ENCODE results near the gene COBL.
"Not testable (repeated sequence)": the region's sequence is repeated elsewhere in the genome, so short reads cannot be mapped to it uniquely, and the experiment has no call there.

COBL gene

DNA sequence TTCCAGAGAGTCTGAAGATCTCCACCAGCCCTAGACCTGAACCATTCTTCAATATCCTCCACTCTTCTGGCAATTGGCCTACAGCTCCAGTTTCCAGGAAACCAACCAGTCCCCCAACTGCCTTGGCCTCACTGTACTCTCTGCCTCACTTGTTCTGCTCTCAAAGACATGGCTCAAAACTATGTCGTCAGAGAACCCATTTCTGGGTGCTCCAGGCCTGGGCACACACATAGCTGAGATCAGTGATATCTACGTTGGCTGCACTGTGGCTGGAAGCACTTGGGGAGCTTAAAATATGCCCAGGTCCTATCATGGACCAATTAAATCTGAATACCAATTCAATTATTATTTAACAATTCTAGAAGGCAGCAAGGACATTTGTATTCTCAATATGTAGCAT, 93.1 kb downstream of the COBL start:
- DNase-seq (ENCODE audit: insufficient read length), result no peak
- TF ChIP-seq POLR2A (IDR thresholded peaks at IDR 0.05; ENCODE audit: low read depth, low read length), result no peak
- no peak for TF ChIP-seq TAF1 (IDR thresholded peaks at IDR 0.05; ENCODE audit: borderline replicate concordance, low read depth, low read length)
- TF ChIP-seq POLR2AphosphoS5 (IDR thresholded peaks at IDR 0.05; ENCODE audit: low read depth, low read length), result no peak
- no peak for FAIRE-seq

DNA sequence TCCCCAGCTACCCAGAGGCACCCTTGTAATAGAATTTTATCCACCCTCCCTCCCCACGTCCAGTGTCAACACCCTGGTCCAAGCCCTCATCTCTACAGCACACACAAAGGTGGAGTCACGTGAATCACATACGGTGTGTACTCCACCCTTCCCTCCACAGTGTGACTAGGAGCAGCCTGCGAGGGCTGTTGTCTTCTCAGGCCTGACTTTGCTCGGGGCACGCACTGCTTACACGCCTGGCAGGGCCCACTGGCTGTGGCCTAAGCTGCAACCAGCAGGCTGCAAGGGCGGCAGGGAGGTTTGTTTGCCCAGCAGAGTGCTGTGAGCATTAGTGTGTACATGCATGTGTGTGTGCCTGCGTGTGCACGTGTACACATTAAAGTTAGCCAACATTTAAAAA, 93.7 kb downstream of the COBL start:
- DNase-seq (ENCODE audit: insufficient read length) (no peak), FAIRE-seq (no peak)
- no peak for TF ChIP-seq POLR2AphosphoS5 (IDR thresholded peaks at IDR 0.05; ENCODE audit: low read depth, low read length)
- TF ChIP-seq POLR2A (IDR thresholded peaks at IDR 0.05; ENCODE audit: low read depth, low read length), result no peak
- no peak for TF ChIP-seq TAF1 (IDR thresholded peaks at IDR 0.05; ENCODE audit: borderline replicate concordance, low read depth, low read length)

DNA sequence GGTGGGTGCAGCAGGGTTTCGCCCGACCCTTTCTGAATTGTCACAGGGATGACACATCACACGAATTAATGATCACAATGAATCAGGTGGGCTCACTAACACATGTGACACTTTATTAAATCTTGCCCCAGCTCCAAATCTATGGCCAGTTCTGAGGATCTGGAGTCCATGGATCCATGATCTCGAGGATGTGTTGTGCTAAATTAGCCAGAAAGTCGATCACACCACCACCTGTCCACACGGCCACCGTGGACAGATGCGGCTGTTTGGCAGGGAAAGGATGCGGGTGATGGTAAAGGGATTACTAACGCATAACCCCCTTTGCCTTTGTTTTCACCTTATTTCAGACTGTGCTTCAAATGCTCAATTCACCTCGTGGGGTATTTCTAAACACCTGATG, 96.4 kb downstream of the COBL start:
- TF ChIP-seq TAF1 (IDR thresholded peaks at IDR 0.05; ENCODE audit: borderline replicate concordance, low read depth, low read length) (no peak), POLR2A (IDR thresholded peaks at IDR 0.05; ENCODE audit: low read depth, low read length) (no peak), POLR2AphosphoS5 (IDR thresholded peaks at IDR 0.05; ENCODE audit: low read depth, low read length) (no peak)
- no peak for FAIRE-seq
- DNase-seq (ENCODE audit: insufficient read length), result no peak

DNA sequence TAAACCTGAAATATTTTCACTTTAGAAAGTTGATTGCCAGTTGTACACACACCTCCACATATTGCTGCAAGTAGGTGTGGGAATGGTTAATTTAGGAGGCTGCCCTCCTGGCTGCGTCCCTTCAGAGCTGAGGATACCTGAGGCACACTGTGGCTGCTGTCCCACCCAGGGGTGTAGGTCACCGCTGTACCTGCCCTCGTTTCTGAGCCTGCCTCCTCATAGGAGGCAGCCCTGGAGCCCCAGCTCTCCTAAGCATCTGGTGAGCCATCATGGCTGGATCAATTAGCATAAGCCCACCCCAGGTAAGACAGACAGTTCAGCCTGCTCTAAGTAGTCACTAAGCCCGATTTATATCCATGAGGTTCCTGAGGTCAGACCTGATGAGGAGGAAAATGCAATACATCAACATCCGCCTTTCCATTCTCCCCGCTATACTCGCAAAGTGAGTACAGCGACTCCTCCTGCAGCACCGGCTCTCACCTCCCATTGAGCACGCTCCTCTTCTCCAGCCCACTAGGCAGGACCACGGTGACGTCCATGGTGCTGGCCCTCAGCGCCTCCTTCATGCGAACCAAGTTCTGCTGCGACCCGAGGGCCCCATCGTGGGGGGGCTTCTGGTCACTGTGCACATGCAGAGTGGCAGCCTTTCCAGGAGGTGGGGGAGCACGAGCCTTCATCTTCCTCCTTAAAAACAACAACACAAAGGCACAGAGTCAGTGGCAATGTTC, 97.2 kb downstream of the COBL start:
- DNase-seq (ENCODE audit: insufficient read length) (no peak), FAIRE-seq (no peak)
- no peak for TF ChIP-seq POLR2A (IDR thresholded peaks at IDR 0.05; ENCODE audit: low read depth, low read length)
- no peak for TF ChIP-seq POLR2AphosphoS5 (IDR thresholded peaks at IDR 0.05; ENCODE audit: low read depth, low read length)
- no peak for TF ChIP-seq TAF1 (IDR thresholded peaks at IDR 0.05; ENCODE audit: borderline replicate concordance, low read depth, low read length)

DNA sequence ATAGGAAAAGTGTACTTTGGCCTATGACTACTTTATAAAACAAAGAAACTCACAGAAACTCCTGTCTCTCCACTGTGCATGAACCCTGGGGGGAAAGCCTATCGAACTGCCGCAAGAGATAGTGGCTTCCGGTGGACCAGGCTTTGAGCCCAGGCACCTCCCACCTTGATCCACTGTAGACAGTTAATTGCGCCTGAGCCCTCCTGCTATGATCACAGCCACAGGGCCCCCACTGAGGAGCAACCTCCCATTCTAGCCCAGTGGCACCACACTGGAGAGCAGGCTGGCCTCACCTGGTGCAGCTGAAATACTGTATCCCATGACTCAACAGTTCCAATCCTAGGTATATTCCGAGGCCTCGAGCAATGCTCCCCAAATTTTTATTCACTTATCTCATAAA, 98.8 kb downstream of the COBL start:
- FAIRE-seq (no peak), DNase-seq (ENCODE audit: insufficient read length) (no peak)
- TF ChIP-seq TAF1 (IDR thresholded peaks at IDR 0.05; ENCODE audit: borderline replicate concordance, low read depth, low read length) (no peak), POLR2AphosphoS5 (IDR thresholded peaks at IDR 0.05; ENCODE audit: low read depth, low read length) (no peak)

DNA sequence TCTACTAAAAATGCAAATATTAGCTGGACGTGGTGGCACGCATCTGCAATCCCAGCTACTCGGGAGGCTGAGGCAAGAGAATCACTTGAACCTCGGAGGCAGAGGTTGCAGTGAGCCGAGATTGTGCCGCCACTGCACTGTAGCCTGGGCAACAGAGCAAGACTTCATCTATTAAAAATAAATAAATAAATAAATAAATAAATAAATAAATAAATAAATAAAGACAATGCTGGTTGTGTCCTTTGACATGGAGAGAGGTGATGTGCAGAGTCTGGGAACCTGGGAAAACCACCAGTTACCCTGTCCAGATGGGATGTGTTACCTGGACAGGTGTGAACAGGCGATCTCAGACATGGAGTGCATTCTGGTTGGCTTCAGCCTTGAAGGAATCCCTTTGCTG, 102.5 kb downstream of the COBL start:
- TF ChIP-seq POLR2AphosphoS5 (IDR thresholded peaks at IDR 0.05; ENCODE audit: low read depth, low read length) (no peak), TAF1 (IDR thresholded peaks at IDR 0.05; ENCODE audit: borderline replicate concordance, low read depth, low read length) (no peak), POLR2A (IDR thresholded peaks at IDR 0.05; ENCODE audit: low read depth, low read length) (no peak)
- DNase-seq (ENCODE audit: insufficient read length) (no peak), FAIRE-seq (no peak)

DNA sequence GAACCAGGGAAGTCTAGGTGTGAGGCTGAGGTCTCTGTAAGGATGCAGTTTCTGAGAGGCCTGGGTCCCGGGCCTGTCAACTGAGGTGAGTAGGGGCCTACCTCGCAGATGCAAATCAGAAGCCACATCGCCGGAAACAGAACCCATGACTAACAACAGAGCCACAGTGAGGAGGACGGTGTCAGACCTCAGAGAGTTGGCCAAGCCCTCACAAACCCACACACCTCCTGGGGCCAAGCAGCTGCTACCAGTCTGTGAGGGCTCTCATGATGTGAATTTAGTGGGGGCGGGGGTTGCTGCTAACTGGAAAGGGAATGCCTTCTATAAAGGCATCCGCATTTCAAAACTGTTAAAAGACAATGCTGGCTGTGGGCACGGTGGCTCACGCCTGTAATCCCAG, 103.0 kb downstream of the COBL start:
- TF ChIP-seq TAF1 (IDR thresholded peaks at IDR 0.05; ENCODE audit: borderline replicate concordance, low read depth, low read length), result no peak
- no peak for TF ChIP-seq POLR2AphosphoS5 (IDR thresholded peaks at IDR 0.05; ENCODE audit: low read depth, low read length)
- TF ChIP-seq POLR2A (IDR thresholded peaks at IDR 0.05; ENCODE audit: low read depth, low read length), result no peak
- FAIRE-seq, result no peak
- no peak for DNase-seq (ENCODE audit: insufficient read length)

DNA sequence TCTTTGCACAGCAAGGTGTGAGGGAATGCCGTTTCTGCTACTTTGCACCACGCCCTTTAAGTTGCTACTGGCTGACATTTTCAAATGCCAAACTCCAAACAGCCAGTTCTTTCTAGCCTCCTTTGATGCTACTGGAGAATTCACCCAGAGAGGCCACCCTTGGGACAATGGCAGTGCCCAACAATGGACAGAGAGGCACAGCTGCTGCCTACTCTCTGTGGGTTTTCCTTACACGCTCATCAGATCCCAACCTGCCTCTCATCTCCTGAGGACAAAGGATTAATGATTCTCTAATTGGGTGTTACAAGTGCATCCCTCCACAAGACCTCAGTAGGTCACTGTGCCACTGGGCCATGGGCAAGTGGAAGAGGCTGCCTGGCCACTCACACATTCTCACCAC, 105.8 kb downstream of the COBL start:
- no peak for DNase-seq (ENCODE audit: insufficient read length)
- TF ChIP-seq POLR2A (IDR thresholded peaks at IDR 0.05; ENCODE audit: low read depth, low read length) (no peak), TAF1 (IDR thresholded peaks at IDR 0.05; ENCODE audit: borderline replicate concordance, low read depth, low read length) (no peak), POLR2AphosphoS5 (IDR thresholded peaks at IDR 0.05; ENCODE audit: low read depth, low read length) (no peak)
- FAIRE-seq, result no peak

DNA sequence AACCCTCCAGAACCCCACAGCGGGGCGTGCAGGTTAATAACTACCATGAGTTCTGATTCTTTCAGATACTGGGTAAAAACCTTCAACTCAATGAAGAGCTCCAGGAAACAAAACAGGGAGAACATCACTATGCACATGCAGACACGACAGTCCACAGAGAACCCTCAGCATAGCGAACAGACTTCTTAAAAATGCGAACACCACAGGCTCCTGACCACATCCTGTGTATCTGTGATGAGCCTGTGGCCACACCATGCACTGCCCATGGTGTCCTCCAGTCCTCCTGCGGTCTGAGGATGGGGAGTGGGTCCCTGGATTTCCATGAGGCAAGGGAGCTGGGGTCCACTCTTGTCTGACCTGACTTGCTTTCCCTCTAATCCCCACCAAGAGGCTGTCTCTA, 107.2 kb downstream of the COBL start:
- TF ChIP-seq POLR2A (IDR thresholded peaks at IDR 0.05; ENCODE audit: low read depth, low read length), result no peak
- TF ChIP-seq POLR2AphosphoS5 (IDR thresholded peaks at IDR 0.05; ENCODE audit: low read depth, low read length), result no peak
- no peak for TF ChIP-seq TAF1 (IDR thresholded peaks at IDR 0.05; ENCODE audit: borderline replicate concordance, low read depth, low read length)
- FAIRE-seq, result no peak
- DNase-seq (ENCODE audit: insufficient read length), result no peak

DNA sequence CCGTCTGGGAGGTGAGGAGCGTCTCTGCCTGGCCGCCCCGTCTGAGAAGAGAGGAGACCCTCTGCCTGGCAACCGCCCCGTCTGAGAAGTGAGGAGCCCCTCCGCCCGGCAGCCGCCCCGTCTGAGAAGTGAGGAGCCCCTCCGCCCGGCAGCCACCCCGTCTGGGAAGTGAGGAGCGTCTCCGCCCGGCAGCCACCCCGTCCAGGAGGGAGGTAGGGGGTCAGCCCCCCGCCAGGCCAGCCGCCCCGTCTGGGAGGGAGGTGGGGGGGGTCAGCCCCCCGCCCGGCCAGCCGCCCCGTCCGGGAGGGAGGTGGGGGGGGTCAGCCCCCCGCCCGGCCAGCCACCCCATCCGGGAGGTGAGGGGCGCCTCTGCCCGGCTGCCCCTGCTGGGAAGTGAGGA, 108.5 kb downstream of the COBL start:
- not testable (repeated sequence) for FAIRE-seq; DNase-seq (ENCODE audit: insufficient read length)

DNA sequence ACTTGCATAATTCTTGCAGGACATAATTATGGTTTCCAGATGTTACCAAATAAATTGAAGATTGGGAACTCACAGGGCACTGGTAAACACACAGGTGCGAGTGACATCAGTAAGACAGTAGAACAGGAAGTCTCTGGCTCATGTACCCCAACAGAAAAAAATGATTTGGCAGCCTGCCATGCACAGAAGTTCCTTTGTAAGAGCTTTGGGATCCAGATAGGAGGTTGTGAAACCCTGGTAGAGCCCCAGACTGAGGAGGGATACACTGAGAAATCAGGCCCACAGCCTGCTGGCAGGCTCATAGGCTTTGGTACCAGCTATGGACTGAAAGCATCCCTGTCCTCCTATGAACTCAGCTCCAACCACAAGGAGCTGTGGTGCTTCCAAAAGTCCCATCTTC, 118.0 kb downstream of the COBL start:
- DNase-seq (ENCODE audit: insufficient read length) (no peak), FAIRE-seq (no peak)
- TF ChIP-seq POLR2A (IDR thresholded peaks at IDR 0.05; ENCODE audit: low read depth, low read length) (no peak), TAF1 (IDR thresholded peaks at IDR 0.05; ENCODE audit: borderline replicate concordance, low read depth, low read length) (no peak), POLR2AphosphoS5 (IDR thresholded peaks at IDR 0.05; ENCODE audit: low read depth, low read length) (no peak)

DNA sequence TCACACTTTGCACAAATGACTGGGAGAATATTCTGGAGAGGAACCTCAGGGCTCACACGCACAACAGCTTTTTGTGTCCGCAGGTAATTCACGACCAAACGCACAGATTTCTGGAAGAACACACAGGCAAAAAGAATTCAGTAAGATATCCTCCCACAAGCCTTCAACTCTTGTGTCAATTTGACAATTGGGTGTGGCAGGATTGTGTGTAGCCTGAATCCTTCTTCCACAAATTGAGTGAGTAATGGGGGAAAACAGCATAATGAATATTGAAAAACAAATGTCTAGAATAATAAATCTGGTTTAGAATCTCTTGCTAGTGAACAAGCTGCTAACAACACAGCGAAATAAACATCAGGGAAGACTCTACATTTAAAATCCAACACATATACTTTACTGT, 125.6 kb downstream of the COBL start:
- no peak for FAIRE-seq
- DNase-seq (ENCODE audit: insufficient read length), result no peak
- TF ChIP-seq POLR2AphosphoS5 (IDR thresholded peaks at IDR 0.05; ENCODE audit: low read depth, low read length), result no peak
- no peak for TF ChIP-seq POLR2A (IDR thresholded peaks at IDR 0.05; ENCODE audit: low read depth, low read length)
- TF ChIP-seq TAF1 (IDR thresholded peaks at IDR 0.05; ENCODE audit: borderline replicate concordance, low read depth, low read length), result no peak

DNA sequence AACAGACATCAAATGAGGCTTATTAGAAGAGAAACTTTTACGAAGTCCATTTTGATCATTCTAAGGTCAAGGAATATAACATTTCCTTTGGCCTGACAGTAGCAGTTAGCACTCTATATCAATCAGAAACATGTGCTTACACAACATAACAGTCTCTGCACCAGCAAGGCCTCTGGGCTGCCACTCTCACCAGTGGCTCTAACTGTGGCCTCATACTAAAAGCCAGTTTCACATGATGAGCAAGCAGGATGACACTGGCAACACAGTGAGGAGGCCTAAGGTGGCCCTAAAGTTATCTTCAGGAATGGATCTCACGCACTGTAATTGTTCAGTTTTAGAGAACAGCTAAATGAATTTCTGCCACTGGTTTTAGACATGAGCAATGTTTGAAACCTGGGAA, 126.8 kb downstream of the COBL start:
- DNase-seq (ENCODE audit: insufficient read length) (no peak), FAIRE-seq (no peak)
- no peak for TF ChIP-seq TAF1 (IDR thresholded peaks at IDR 0.05; ENCODE audit: borderline replicate concordance, low read depth, low read length)
- no peak for TF ChIP-seq POLR2A (IDR thresholded peaks at IDR 0.05; ENCODE audit: low read depth, low read length)
- TF ChIP-seq POLR2AphosphoS5 (IDR thresholded peaks at IDR 0.05; ENCODE audit: low read depth, low read length), result no peak

Data from GM12892 (cell line).